ENCODE measurements around the gene JAKMIP2.

JAKMIP2 gene

DNA sequence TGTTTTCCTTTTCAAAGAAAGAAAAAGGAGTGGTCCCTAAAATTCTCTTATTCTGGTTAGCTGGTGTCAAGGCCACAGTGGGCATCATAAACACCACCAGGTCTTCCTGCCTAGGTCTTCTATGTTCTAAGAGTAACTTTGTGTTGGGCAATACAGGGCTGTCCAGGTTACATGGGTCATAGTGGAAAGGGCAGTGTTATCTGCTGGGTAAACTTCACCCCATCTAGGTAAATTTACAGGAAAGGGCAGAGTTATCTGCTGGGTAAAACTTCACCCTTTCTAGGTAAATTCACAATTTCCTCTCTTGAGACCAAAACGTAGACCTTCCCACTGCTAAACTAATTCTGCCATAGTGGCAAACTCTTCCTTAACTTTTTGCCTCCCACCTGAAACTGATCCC is 18.9 kb upstream of the JAKMIP2 start:
- CTCF ChIA-PET = no interaction called here
- H3K27ac ChIP-seq (ENCODE audit: extremely low read depth, low read depth, low read length) = no peak overlapping the region
- H3K4me1 ChIP-seq (ENCODE audit: control insufficient read depth, insufficient read depth, low read length) = no peaks in the 10 kb centered on the region
- H3K36me3 ChIP-seq (ENCODE audit: control insufficient read depth in 2 of 2, insufficient read depth in 1 of 2, low read length in 2 of 2) = no peaks in the 10 kb centered on the region
- no peak overlapping the region for H3K4me3 ChIP-seq (ENCODE audit: low read depth, low read length)
- H3K9me3 ChIP-seq (ENCODE audit: control insufficient read depth, insufficient read depth, low read depth, low read length) = no peaks in the 10 kb centered on the region
- POLR2A ChIA-PET = no interaction called here
- TF ChIP-seq ZNF629 (tag by site-specific recombination; IDR thresholded peaks at IDR 0.05) = no peak
- TF ChIP-seq ZNF138 (tag by site-specific recombination; IDR thresholded peaks at IDR 0.05; ENCODE audit: borderline replicate concordance) = no peak
- TF ChIP-seq KLF7 (tag by site-specific recombination; IDR thresholded peaks at IDR 0.05; ENCODE audit: borderline replicate concordance) = no peak
- TF ChIP-seq, protein P1, sequence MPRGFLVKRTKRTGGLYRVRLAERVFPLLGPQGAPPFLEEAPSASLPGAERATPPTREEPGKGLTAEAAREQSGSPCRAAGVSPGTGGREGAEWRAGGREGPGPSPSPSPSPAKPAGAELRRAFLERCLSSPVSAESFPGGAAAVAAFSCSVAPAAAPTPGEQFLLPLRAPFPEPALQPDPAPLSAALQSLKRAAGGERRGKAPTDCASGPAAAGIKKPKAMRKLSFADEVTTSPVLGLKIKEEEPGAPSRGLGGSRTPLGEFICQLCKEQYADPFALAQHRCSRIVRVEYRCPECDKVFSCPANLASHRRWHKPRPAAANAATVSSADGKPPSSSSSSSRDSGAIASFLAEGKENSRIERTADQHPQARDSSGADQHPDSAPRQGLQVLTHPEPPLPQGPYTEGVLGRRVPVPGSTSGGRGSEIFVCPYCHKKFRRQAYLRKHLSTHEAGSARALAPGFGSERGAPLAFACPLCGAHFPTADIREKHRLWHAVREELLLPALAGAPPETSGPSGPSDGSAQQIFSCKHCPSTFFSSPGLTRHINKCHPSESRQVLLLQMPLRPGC (tag by site-specific recombination; IDR thresholded peaks at IDR 0.05) = no peak
- TF ChIP-seq, protein P2, sequence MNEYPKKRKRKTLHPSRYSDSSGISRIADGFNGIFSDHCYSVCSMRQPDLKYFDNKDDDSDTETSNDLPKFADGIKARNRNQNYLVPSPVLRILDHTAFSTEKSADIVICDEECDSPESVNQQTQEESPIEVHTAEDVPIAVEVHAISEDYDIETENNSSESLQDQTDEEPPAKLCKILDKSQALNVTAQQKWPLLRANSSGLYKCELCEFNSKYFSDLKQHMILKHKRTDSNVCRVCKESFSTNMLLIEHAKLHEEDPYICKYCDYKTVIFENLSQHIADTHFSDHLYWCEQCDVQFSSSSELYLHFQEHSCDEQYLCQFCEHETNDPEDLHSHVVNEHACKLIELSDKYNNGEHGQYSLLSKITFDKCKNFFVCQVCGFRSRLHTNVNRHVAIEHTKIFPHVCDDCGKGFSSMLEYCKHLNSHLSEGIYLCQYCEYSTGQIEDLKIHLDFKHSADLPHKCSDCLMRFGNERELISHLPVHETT (tag by site-specific recombination; IDR thresholded peaks at IDR 0.05) = no peak
- TF ChIP-seq BCL11A (tag by site-specific recombination; IDR thresholded peaks at IDR 0.05; ENCODE audit: low read depth) = no peak
- TF ChIP-seq ZNF140 (tag by site-specific recombination; IDR thresholded peaks at IDR 0.05) = no peak
- no peak for TF ChIP-seq SCRT2 (tag by site-specific recombination; IDR thresholded peaks at IDR 0.05)
- no peak for TF ChIP-seq GLI4 (tag by site-specific recombination; IDR thresholded peaks at IDR 0.05)
- no peak for TF ChIP-seq GFI1B (tag by site-specific recombination; IDR thresholded peaks at IDR 0.05)
- TF ChIP-seq EGR2 (tag by site-specific recombination; IDR thresholded peaks at IDR 0.05; ENCODE audit: low read depth) = no peak
- no peak for TF ChIP-seq ZNF223 (tag by site-specific recombination; IDR thresholded peaks at IDR 0.05)
- TF ChIP-seq, protein P3, sequence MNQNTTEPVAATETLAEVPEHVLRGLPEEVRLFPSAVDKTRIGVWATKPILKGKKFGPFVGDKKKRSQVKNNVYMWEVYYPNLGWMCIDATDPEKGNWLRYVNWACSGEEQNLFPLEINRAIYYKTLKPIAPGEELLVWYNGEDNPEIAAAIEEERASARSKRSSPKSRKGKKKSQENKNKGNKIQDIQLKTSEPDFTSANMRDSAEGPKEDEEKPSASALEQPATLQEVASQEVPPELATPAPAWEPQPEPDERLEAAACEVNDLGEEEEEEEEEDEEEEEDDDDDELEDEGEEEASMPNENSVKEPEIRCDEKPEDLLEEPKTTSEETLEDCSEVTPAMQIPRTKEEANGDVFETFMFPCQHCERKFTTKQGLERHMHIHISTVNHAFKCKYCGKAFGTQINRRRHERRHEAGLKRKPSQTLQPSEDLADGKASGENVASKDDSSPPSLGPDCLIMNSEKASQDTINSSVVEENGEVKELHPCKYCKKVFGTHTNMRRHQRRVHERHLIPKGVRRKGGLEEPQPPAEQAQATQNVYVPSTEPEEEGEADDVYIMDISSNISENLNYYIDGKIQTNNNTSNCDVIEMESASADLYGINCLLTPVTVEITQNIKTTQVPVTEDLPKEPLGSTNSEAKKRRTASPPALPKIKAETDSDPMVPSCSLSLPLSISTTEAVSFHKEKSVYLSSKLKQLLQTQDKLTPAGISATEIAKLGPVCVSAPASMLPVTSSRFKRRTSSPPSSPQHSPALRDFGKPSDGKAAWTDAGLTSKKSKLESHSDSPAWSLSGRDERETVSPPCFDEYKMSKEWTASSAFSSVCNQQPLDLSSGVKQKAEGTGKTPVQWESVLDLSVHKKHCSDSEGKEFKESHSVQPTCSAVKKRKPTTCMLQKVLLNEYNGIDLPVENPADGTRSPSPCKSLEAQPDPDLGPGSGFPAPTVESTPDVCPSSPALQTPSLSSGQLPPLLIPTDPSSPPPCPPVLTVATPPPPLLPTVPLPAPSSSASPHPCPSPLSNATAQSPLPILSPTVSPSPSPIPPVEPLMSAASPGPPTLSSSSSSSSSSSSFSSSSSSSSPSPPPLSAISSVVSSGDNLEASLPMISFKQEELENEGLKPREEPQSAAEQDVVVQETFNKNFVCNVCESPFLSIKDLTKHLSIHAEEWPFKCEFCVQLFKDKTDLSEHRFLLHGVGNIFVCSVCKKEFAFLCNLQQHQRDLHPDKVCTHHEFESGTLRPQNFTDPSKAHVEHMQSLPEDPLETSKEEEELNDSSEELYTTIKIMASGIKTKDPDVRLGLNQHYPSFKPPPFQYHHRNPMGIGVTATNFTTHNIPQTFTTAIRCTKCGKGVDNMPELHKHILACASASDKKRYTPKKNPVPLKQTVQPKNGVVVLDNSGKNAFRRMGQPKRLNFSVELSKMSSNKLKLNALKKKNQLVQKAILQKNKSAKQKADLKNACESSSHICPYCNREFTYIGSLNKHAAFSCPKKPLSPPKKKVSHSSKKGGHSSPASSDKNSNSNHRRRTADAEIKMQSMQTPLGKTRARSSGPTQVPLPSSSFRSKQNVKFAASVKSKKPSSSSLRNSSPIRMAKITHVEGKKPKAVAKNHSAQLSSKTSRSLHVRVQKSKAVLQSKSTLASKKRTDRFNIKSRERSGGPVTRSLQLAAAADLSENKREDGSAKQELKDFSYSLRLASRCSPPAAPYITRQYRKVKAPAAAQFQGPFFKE (tag by site-specific recombination; IDR thresholded peaks at IDR 0.05; ENCODE audit: borderline replicate concordance) = no peak
- no peak for TF ChIP-seq ZNF670 (tag by site-specific recombination; IDR thresholded peaks at IDR 0.05; ENCODE audit: low read depth)

DNA sequence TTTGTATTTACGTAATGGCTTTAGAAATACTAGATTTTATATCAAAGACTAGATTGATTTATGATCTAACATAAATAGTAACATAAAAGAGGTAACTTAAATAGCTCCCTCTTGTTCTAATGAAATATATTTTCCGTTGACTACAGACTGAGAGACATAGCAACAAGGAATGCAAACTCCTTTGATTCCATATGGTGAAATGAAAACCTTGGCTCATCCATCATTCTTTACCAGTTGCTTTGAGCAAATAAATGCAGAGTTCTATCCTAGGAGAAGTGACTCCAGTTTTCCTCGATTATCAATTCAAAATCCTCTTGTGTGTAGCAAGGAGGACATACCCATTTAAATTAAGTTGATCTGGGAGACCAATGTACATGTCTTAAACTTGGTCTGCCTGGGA is 18.0 kb upstream of the JAKMIP2 start:
- CTCF ChIA-PET = no interaction called here
- Histone ChIP-seq H3K9me3 (ENCODE audit: control insufficient read depth, insufficient read depth, low read depth, low read length) (no peaks in the 10 kb centered on the region), H3K4me1 (ENCODE audit: control insufficient read depth, insufficient read depth, low read length) (no peaks in the 10 kb centered on the region), H3K27ac (ENCODE audit: extremely low read depth, low read depth, low read length) (no peak overlapping the region), H3K4me3 (ENCODE audit: low read depth, low read length) (no peak overlapping the region), H3K36me3 (ENCODE audit: control insufficient read depth in 2 of 2, insufficient read depth in 1 of 2, low read length in 2 of 2) (no peaks in the 10 kb centered on the region)
- POLR2A ChIA-PET = no interaction called here
- TF ChIP-seq ZNF404 (tag by site-specific recombination; IDR thresholded peaks at IDR 0.05) (no peak), ZNF169 (tag by site-specific recombination; IDR thresholded peaks at IDR 0.05) (no peak), TCF7L2 (IDR thresholded peaks at IDR 0.05; ENCODE audit: borderline replicate concordance, low read depth, low read length) (no peak), ZNF514 (tag by site-specific recombination; IDR thresholded peaks at IDR 0.05) (no peak), PRDM1 (tag by site-specific recombination; IDR thresholded peaks at IDR 0.05) (no peak), ZNF175 (tag by site-specific recombination; IDR thresholded peaks at IDR 0.05) (no peak), ZBTB48 (tag by site-specific recombination; IDR thresholded peaks at IDR 0.05) (no peak), ZNF654 (tag by site-specific recombination; IDR thresholded peaks at IDR 0.05; ENCODE audit: low read depth) (no peak), RBAK (tag by site-specific recombination; IDR thresholded peaks at IDR 0.05) (no peak), ZBTB1 (tag by site-specific recombination; IDR thresholded peaks at IDR 0.05) (no peak), ZNF132 (tag by site-specific recombination; IDR thresholded peaks at IDR 0.05; ENCODE audit: borderline replicate concordance) (no peak)
- TF ChIP-seq, protein P4, sequence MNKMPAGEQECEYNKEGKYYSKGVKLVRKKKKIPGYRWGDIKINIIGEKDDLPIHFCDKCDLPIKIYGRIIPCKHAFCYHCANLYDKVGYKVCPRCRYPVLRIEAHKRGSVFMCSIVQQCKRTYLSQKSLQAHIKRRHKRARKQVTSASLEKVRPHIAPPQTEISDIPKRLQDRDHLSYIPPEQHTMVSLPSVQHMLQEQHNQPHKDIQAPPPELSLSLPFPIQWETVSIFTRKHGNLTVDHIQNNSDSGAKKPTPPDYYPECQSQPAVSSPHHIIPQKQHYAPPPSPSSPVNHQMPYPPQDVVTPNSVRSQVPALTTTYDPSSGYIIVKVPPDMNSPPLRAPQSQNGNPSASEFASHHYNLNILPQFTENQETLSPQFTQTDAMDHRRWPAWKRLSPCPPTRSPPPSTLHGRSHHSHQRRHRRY (tag by site-specific recombination; IDR thresholded peaks at IDR 0.05) = no peak
